ENCODE measurements around the gene MVK.

MVK gene

DNA sequence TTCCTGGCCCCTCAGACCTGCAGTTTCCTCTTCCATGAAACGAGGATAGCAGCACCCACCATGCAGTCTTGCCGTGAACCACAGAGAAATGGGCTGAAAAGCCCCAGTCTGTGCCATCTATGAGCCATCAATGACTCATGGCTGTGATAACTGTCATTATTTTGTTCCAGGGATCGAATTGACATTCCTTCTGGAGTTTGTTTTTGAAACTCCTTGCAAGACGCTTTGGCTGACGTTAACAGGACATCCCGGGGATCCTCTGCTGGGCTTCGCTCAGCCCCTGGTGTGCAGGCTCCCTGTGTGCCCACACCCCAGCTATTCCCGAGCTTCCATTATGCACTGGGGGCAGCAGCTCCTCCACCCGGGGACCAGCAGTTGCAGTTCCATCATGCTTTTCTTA, 34.1 kb upstream of the MVK start:
- TF ChIP-seq, protein P1, sequence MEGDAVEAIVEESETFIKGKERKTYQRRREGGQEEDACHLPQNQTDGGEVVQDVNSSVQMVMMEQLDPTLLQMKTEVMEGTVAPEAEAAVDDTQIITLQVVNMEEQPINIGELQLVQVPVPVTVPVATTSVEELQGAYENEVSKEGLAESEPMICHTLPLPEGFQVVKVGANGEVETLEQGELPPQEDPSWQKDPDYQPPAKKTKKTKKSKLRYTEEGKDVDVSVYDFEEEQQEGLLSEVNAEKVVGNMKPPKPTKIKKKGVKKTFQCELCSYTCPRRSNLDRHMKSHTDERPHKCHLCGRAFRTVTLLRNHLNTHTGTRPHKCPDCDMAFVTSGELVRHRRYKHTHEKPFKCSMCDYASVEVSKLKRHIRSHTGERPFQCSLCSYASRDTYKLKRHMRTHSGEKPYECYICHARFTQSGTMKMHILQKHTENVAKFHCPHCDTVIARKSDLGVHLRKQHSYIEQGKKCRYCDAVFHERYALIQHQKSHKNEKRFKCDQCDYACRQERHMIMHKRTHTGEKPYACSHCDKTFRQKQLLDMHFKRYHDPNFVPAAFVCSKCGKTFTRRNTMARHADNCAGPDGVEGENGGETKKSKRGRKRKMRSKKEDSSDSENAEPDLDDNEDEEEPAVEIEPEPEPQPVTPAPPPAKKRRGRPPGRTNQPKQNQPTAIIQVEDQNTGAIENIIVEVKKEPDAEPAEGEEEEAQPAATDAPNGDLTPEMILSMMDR (IDR thresholded peaks at IDR 0.05; ENCODE audit: low read depth, low read length), result no peak
- no peak for DNase-seq (ENCODE audit: extremely low read depth, low read depth)

DNA sequence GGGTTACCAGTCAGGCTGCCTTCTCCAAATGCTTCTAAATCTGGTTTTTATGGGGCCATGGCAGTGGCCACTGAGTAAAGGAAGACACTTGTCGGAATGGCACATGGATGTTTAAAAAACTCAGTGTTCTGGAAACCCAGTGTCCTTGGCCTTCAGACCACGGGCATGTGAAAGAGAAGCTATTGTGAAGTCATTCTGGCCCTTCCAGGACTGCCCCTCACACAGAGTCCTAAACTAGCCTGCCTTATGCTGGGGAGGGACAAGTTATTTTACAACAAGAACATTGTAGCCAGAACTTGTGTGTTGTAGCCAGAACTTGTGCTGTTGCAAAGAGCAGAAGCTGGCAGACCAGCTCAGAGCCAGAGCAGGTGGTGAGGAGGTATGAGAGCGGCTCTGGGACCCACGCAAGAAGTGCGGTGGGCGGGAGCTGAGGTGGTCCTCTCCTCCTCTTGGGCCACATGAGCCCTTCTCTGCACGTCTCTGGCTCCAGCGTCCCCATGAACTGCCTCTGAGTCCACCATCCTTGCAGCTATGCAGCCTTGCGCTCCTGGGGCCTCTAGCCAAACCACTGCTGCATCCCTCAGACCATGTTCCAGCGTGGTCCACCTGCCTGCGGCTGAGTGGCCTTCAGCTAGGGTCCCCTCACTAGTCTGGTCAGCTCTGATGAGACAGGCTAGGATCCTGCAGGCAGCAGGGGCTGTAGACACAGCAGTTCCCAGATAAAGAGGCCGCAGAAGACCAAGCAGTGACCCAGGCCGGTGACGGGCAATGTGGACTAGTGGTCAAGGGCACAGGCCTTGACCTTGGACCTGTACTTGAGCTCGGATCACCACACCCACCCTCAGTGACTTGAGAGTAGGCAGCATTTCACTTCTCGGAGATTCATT, 32.8 kb upstream of the MVK start:
- no peak for DNase-seq (ENCODE audit: extremely low read depth, low read depth)
- TF ChIP-seq, protein P1 (IDR thresholded peaks at IDR 0.05; ENCODE audit: low read depth, low read length), result no peak

DNA sequence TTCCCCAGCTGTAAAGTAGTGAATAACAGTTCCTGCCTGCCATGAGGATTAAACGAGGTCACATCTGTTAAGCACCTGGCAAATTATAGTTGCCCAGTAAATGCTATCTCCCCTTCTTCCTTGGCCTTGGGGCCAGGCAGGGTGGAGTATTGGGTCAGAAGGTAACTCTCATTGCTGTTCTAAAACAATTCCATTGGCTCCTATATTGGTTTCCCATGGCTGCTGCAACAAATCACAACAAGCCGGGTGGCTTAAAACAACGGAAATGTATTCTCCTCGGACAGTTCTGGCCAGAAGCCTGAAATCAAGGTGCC, 32.2 kb upstream of the MVK start:
- TF ChIP-seq, protein P1 (IDR thresholded peaks at IDR 0.05; ENCODE audit: low read depth, low read length), result no peak
- DNase-seq (ENCODE audit: extremely low read depth, low read depth), result no peak

DNA sequence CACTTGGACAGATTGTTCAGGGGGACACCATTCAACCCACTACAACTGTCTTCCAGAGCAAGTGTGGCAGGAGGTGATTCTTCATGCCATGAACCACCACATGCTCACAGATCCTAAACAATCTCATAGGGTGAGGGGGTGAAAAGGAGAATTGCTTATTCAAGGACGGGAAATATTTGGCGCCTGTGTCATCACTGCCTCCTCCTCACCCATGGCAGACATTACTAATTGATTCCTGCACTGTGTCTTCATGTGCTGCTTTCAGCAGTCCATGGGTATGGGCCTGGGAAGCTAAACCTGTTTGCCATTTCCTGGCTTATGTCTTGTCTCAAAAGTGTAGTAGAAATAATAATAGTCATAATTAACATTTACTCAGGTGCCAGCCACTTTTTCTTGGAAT, 31.6 kb upstream of the MVK start:
- TF ChIP-seq, protein P1 (IDR thresholded peaks at IDR 0.05; ENCODE audit: low read depth, low read length), result no peak
- DNase-seq (ENCODE audit: extremely low read depth, low read depth), result no peak

DNA sequence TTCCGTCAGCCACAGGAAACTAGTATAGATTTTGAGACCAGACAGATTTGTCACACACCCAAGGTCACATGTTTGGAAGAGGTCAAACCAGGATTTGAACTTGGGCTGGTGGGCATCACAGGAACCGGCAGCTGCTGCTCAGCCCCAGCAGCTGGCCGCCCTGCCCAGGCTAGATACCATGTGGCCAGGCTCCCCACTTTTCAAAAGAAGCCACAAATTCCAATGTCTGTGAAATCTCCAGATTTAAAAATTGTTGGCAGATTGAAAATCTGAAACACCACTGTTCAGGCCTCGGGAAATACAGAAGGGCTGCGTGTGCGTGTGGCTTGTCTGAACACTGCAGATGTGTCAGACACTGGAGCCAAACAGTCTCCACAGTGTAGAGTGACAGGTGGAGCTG, 30.7 kb upstream of the MVK start:
- no peak for DNase-seq (ENCODE audit: extremely low read depth, low read depth)
- TF ChIP-seq, protein P1 (IDR thresholded peaks at IDR 0.05; ENCODE audit: low read depth, low read length), result no peak

DNA sequence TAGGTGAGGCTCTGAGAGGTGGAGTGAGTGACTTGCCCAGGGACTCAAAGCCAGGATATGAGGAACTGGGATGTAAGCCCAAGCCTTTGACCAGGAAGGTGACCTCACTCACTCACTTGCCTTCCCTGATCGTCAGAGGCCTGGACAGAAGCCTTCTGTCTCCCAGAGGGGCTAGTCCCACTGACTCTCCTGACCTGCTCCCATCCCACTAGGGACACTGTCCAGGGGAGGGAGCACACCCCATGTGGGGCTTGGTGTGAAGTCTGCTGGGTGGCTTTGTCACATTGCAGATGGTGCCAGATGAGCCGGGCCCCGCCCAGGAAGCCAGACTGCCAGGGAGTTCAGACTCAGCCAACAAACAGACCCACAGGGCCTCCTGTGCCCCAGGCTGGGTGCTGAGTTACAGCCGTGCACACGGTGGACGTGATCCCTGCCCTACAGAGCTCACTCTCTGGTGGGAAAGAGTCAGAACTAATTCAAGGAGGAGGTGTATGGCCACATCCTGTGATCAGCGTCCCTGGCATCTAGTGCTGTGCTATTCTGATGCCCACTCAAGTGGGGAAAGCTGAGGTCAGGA, 28.6 kb upstream of the MVK start:
- DNase-seq (ENCODE audit: extremely low read depth, low read depth), result no peak

DNA sequence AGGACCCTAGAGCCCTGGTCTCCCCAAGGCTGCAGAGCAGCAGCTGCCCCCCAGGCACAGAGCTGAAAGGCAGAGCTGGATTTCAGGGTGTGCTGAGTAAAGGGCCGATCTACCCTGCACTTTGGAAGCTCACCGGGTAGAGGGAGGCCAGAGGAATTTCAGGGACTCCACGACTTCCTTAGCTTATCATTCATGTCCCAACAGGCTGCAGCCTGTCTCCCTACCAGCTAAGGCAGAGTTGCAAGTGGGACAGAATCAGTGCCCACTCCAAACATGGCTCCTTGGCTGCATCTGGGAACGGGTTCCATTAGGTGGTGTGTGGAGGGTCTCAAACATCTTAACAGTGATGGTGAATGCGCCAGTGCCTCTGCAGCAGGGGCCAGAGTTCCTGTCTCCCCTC, 27.8 kb upstream of the MVK start:
- no peak for DNase-seq (ENCODE audit: extremely low read depth, low read depth)
- TF ChIP-seq, protein P1 (IDR thresholded peaks at IDR 0.05; ENCODE audit: low read depth, low read length), result no peak

More for the DNA sequence above, 28.6 kb upstream of the MVK start:
- TF ChIP-seq, protein P1 (IDR thresholded peaks at IDR 0.05; ENCODE audit: low read depth, low read length), result no peak
